GM21737 (cell line): Measurements from ENCODE around the gene C1orf74.

Source experiments
- ATAC-seq: cut with Tn5 transposase; IDR thresholded peaks from one replicate; pipeline ENCODE4 v1.9.1; 2021; ENCODE audit warnings: mild to moderate bottlenecking, moderate library complexity; ENCODE audit not compliant: unreplicated experiment

C1orf74 gene

GRCh38 chr1:209772126-209772525 is 12.2 kb downstream of the C1orf74 start:
- ATAC-seq: no peak

GRCh38 chr1:209770636-209771415 is 13.5 kb downstream of the C1orf74 start:
- no peak for ATAC-seq

- ATAC-seq: no peak
Measured at GRCh38 chr1:209769971-209770370, 14.4 kb downstream of the C1orf74 start.

- ATAC-seq: peak; percentile 75
Measured at GRCh38 chr1:209769171-209769904, 15.0 kb downstream of the C1orf74 start.

DNA sequence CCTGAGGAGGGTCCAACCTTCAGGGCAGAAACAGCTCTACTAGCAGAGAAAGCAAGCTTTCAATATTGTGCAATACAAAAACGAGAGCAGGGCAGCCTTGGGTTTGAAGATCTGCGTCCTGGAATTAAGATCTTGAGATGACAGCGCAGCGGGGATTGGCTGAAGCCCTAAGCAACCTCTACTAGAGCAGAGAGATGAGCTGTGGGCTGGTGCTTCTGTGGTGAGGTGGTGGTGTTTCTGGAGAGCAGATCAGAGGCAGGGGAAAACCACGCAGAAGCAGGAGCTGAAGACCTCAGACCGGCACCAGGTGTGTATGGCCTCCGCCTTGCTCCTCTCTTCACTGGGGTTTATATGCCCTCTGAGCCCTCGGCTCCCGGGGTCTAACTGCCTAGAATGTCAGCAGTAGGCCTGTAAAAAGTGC is 16.0 kb downstream of the C1orf74 start:
- ATAC-seq: peak; percentile 76

- no peak for ATAC-seq
Measured at GRCh38 chr1:209767706-209768105, 16.7 kb downstream of the C1orf74 start.

GRCh38 chr1:209767096-209767495 is 17.3 kb downstream of the C1orf74 start:
- no peak for ATAC-seq

GRCh38 chr1:209766051-209766450 is 18.3 kb downstream of the C1orf74 start:
- ATAC-seq: no peak

DNA sequence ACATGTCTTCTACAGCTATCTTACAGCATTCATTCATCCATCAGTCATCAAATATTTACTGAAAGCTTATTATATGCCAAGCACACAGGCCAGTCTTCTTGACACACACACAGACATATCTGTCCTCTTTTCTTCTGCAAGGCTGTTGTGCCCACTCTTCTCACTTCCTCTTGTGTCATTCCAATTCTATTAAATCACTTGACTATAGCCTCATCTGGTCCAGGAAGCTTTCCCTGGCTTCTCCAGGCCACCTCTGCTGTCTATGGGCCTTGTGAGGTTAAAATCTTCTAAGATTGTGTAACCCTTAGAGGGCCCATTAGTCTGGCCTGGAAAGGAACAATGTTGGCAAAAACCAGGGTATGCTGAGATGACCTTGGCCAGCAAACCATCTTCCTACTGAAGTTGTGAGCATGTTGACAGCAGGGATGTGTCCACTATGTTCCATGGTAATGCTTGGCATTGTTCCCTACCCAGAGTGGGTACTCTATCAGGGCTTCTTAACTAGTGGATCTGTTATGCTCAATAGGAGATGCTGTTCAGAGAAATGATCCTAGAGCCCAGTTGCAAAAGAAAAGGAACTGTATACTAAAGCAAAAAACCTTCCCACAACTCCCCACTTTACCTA is 23.2 kb downstream of the C1orf74 start:
- ATAC-seq: no peak

DNA sequence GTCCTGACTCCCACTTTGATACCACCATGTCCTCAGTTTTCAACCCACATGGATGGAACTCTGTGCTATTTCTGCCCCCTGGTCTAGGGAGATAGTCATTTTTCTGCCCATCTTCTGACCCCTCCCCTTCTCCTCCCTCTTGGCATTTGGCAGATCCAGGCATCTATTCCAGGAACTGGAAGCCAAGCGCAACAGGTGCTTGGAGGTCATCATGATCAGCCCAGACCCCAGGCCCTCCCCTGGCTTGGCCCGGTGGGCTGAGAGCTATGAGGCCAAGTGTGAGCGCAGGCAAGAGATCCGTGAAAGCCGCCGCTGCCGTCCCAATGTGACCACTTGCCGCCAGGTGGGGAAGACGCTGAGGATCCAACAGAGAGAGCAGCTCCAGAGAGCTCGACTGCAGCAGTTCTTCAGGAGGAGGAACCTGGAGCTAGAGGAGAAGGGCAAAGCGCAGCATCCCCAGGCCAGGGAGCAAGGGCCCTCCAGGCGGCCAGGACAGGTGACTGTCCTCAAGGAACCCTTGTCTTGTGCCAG is 24.5 kb downstream of the C1orf74 start:
- ATAC-seq: no peak

- ATAC-seq: no peak
Measured at GRCh38 chr1:209758400-209758799, 26.0 kb downstream of the C1orf74 start.

- ATAC-seq: peak; percentile 29
Measured at GRCh38 chr1:209756615-209757445, 27.5 kb downstream of the C1orf74 start.

DNA sequence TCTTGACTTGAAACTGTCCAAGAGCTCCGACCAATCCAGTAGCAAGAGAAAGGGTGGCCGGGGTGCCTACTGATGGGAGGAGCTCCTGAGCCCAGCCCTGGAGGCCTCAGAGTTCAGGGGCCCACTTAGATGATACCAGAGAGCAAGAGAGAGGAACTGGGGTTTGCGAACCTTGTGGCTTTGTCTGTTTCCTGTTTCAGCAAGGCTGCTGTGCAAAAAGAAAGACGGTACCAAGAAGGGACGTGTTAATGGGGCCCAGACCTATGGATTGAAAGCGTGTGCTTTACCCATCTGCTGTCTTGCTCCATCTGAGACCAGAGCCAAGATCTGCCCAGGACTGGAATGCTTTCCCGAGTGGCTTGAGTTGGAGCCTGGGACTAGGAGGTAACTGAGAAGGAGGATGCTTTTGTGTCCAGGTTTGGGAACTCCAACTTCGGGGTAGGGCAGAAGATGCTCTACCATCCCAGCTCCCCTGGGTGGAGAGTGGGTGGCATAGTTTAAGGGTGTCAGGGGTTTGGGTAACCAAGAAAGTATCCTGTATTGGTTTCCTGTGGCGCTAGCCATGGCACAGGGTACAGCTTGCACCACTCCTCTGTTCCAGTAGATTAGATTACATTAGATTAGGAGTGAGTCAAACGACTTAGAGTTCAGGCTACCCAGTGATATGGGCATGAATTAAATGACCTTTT is 28.3 kb downstream of the C1orf74 start, which contains the start of gene TRAF3IP3:
TSS of gene TRAF3IP3 (plus strand) at position 128 of the 689 bp plus-strand sequence. CDS start 3,987 bp downstream, outside the sequence.
- ATAC-seq: peak; percentile 76

DNA sequence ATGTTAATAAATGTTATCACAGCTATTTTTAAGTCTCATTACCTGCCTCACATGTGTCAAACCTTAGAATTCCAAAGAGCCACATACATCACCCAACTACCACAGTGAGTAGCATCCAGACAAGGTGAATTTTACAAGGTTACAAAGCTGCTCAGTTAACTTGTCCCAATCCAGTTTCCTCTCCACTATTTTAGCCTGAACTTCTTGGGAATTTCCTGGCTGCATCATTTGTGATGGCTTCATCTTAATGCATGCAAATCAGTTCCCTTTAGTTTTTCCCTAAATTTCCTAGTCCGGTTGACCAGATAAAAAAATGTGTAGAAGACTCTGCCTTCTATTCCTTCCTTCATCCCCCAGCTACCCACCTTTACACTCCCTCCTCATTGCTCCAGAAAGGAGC is 29.1 kb downstream of the C1orf74 start:
- ATAC-seq: no peak

DNA sequence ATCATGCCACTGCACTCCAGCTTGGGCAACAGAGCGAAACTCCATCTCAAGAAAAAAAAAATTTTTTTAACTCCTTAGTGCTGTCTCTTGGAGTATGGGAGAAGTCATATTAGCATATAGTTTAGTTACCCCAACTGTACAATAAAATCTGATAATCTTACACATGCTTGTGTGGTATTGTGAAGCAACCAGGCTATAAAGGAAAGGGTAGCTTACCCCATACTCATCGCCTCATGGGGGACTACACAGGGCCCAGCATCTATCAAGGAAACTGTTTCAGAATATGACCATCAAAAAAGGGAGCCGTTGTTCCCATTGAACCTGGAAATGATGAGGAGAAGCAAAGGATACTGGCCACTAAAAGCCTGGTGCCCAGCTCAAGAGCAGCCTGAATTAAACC is 31.5 kb downstream of the C1orf74 start:
- ATAC-seq: no peak

- ATAC-seq: peak; percentile 38
Measured at GRCh38 chr1:209751627-209752231, 32.6 kb downstream of the C1orf74 start.

DNA sequence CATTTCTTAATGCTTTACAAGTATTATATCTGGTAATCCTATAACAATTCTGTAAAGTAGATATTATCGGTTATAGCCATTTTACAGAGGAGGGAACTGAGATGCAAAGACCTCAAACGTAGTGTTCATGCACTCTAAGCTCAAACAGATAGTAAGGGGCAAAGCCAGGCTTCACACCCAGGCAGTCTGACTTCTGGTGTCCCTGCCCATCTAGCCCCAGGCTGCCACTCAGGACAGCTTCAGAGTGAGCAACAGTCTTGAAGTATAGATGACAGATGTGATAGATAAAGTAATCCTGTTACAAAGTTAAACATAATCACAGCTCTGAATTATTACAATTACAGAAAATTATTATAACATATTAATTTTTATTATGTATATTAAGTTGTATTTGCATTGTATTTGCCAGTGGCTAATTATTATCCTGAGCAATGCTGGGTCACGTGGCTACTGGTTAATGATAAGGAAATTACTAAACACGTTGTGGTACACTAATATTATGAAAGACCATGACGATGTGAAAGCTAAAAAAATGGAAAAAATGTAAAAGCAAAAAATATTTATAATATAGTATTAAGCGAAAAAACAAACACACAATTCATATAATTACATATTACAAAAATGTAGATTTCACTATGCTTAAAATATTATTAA is 34.6 kb downstream of the C1orf74 start:
- ATAC-seq: no peak

- ATAC-seq: no peak
Measured at GRCh38 chr1:209749205-209749604, 35.2 kb downstream of the C1orf74 start.

DNA sequence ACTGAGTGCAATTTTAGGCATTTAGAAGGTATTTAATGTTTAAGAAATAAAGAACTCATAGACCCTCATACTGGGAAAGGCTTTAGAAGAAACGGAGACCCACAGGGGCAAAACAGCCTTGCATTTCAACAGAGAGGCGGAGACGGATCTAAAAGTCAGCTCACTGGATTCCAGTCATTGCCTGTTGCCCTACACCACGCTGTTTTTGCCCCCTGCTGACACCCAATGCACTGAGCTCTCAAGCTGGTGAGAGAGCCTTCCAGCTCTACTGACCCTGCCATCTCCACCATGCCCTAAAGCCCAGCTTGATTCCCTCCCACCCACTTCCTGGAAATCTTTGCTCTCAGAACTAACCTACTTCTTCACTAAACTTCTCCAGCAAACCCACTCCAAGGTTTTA is 35.7 kb downstream of the C1orf74 start:
- no peak for ATAC-seq
